ENCODE measurements around the gene RGMB. TPM values are rescaled to one million over a fixed set of nuclear protein-coding genes. Genes with fewer than 3 reads are reported as not detected.

RGMB gene
- total and polyA plus RNA-seq, 2 donors (not counting 1 experiment from before 2014, with no cell fraction given): 14.7 to 18.3 TPM

DNA sequence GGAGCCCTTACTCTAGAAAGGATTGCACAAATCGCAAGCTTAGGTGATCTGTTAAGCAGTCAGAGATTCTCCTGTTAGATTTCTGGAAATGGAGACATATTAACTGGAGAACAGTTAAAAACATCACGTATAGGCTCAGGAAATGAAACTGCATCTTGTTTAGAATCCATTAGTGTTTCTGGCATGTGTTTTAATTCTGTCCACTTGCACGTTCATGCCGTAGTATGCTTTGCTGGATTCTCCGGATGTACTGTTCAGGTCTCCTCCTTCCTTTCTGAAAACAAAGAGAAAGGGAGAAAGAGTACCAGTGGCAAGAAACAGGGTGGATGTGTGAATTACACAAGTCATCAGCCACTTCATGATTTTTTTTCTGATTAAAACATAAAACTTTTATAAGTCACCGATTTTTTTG is 2.5 kb upstream of the RGMB start:
- peaks cover 45 to 59% of the 10 kb centered on the region in 2 donors for H3K4me1 ChIP-seq (ENCODE audit: control insufficient read depth in 2 of 2, insufficient read depth in 2 of 2, low read length in 2 of 2)
- peaks cover 6% of the 10 kb centered on the region for H4K20me1 ChIP-seq (ENCODE audit: control insufficient read depth, insufficient read depth, low read length, poor library complexity, severe bottlenecking)
- ChIA-PET CTCF (interaction anchor here (0.6 to 8.9 kb wide), 11 partner anchors 15 to 1590 kb away, joined by 3 to 89 read pairs (median 3); no protein-coding TSS in a partner anchor), POLR2A (no interaction called here)
- Mint-ChIP-seq H3K4me1 (peaks cover 54% of the 10 kb centered on the region), H3K27me3 (peaks cover 14% of the 10 kb centered on the region), H3K9me3 (ENCODE audit: insufficient read depth) (no peaks in the 10 kb centered on the region), H3K27ac (peak overlapping the region; percentile 2), H3K4me3 (peak overlapping the region; percentile 92)
- WGBS (ENCODE audit: insufficient coverage): 0% methylated on average over 2 of the region's 6 CpGs
- peak overlapping the region; percentile 79 for H2AFZ ChIP-seq (ENCODE audit: insufficient read depth, low read depth, low read length, poor library complexity, severe bottlenecking)
- TF ChIP-seq EZH2 (IDR thresholded peaks at IDR 0.05; ENCODE audit: borderline replicate concordance, insufficient read depth, low read depth, low read length, poor library complexity, severe bottlenecking): no peak
- TF ChIP-seq, protein P1, sequence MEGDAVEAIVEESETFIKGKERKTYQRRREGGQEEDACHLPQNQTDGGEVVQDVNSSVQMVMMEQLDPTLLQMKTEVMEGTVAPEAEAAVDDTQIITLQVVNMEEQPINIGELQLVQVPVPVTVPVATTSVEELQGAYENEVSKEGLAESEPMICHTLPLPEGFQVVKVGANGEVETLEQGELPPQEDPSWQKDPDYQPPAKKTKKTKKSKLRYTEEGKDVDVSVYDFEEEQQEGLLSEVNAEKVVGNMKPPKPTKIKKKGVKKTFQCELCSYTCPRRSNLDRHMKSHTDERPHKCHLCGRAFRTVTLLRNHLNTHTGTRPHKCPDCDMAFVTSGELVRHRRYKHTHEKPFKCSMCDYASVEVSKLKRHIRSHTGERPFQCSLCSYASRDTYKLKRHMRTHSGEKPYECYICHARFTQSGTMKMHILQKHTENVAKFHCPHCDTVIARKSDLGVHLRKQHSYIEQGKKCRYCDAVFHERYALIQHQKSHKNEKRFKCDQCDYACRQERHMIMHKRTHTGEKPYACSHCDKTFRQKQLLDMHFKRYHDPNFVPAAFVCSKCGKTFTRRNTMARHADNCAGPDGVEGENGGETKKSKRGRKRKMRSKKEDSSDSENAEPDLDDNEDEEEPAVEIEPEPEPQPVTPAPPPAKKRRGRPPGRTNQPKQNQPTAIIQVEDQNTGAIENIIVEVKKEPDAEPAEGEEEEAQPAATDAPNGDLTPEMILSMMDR (IDR thresholded peaks at IDR 0.05): no peak
- H3K79me2 ChIP-seq (ENCODE audit: control insufficient read depth, insufficient read depth, low read length): peaks cover 16% of the 10 kb centered on the region
- peaks cover 0 to 33% (median 20%) of the 10 kb centered on the region in 4 experiments for H3K27me3 ChIP-seq (replicated peaks in 1 of 4; ENCODE audit: control extremely low read depth in 1 of 4, control insufficient read depth in 3 of 4, insufficient read depth in 4 of 4, low read length in 3 of 4)
- DNase-seq (no peak), ATAC-seq (ENCODE audit: low read depth) (no peak)
- H3K27ac ChIP-seq (ENCODE audit: low read length in 2 of 2): peak overlapping the region in 1 of 2 donors; percentile 46
- peak overlapping the region; percentile 76 for H3K9ac ChIP-seq (ENCODE audit: low read length)
- peak overlapping the region; percentile 98 for H3K4me2 ChIP-seq (replicated peaks; ENCODE audit: low read depth, low read length, poor library complexity, severe bottlenecking)
- intact Hi-C loops (cut with micrococcal nuclease): loop anchor here (2.0 to 10.0 kb wide), 3 partner anchors 26 to 1896 kb away; partner anchors contain the start of genes ERAP2 and LNPEP
- no peaks in the 10 kb centered on the region for H3K36me3 ChIP-seq (replicated peaks in 1 of 2; ENCODE audit: control extremely low read depth in 1 of 2, control insufficient read depth in 1 of 2, extremely low read depth in 1 of 2, insufficient read depth in 2 of 2, low read length in 1 of 2)
- peak overlapping the region; percentile 51 to 97 (median 68) for H3K4me3 ChIP-seq (ENCODE audit: control extremely low read depth in 1 of 5, extremely low read depth in 1 of 5, insufficient read depth in 1 of 5, low read depth in 2 of 5, low read length in 4 of 5)
- peaks cover 0 to 5% (median 0%) of the 10 kb centered on the region in 3 donors for H3K9me3 ChIP-seq (ENCODE audit: control extremely low read depth in 1 of 3, control insufficient read depth in 2 of 3, insufficient read depth in 1 of 3, low read length in 2 of 3)

DNA sequence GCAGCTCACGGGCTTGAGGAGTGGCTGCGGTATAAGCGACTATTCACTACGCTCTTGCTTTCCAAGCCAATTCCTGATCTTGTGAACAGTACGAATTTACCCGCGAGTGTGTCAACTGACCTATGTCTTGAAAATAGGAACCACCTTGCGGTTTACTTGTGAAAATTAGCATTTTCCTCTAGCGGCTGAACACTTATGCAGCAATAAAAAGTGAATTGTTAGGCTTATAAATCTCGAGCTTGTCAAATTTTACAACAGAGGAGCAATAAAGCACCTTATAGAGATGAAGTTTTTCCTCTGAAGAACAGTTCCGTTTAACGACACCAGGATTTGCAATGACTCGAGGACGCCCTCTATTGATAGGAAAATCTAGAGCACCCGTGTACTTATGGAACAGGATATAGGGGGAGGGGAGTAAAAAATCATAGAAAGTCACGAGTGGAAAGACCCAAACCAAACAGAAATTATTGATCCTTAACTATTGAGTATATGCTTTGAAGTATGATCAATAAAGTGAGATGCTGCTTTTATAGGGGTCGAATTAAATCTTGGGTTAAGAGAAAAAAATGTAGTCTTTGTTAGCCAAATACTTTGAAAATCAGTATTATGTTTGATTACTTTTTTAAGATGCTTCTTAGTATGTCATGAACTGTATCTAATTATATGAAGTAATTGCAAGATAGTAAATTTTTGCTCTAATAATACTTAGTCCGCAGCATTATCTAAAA is 1.9 kb upstream of the RGMB start:
- H3K27me3 ChIP-seq (replicated peaks in 1 of 4; ENCODE audit: control extremely low read depth in 1 of 4, control insufficient read depth in 3 of 4, insufficient read depth in 4 of 4, low read length in 3 of 4): peaks cover 0 to 32% (median 20%) of the 10 kb centered on the region in 4 experiments
- 3% methylated on average over 13 of the region's 18 CpGs for WGBS (ENCODE audit: insufficient coverage)
- peaks cover 47 to 60% of the 10 kb centered on the region in 2 donors for H3K4me1 ChIP-seq (ENCODE audit: control insufficient read depth in 2 of 2, insufficient read depth in 2 of 2, low read length in 2 of 2)
- ATAC-seq (ENCODE audit: low read depth): no peak
- intact Hi-C loops (cut with micrococcal nuclease): loop anchor here (2.0 to 10.0 kb wide), 5 partner anchors 25 to 1965 kb away; partner anchors contain the start of genes ERAP1, ERAP2, FAM174A and LNPEP
- peaks cover 60% of the 10 kb centered on the region for H3K4me1 Mint-ChIP-seq
- H2AFZ ChIP-seq (ENCODE audit: insufficient read depth, low read depth, low read length, poor library complexity, severe bottlenecking): peak overlapping the region; percentile 79
- H3K4me3 Mint-ChIP-seq: peak overlapping the region; percentile 96
- H3K9me3 ChIP-seq (ENCODE audit: control extremely low read depth in 1 of 3, control insufficient read depth in 2 of 3, insufficient read depth in 1 of 3, low read length in 2 of 3): peaks cover 0 to 5% (median 0%) of the 10 kb centered on the region in 3 donors
- peak overlapping the region; percentile 76 for H3K9ac ChIP-seq (ENCODE audit: low read length)
- H3K79me2 ChIP-seq (ENCODE audit: control insufficient read depth, insufficient read depth, low read length): peaks cover 22% of the 10 kb centered on the region
- H3K4me2 ChIP-seq (replicated peaks; ENCODE audit: low read depth, low read length, poor library complexity, severe bottlenecking): peak overlapping the region; percentile 98
- H3K27ac Mint-ChIP-seq: peak overlapping the region; percentile 2
- H3K27me3 Mint-ChIP-seq: peaks cover 14% of the 10 kb centered on the region
- DNase-seq: peak; percentile 87
- H3K27ac ChIP-seq (ENCODE audit: low read length in 2 of 2): no peak overlapping the region
- CTCF ChIA-PET: interaction anchor here (0.5 to 8.9 kb wide), 9 partner anchors 14 to 1591 kb away, joined by 3 to 89 read pairs (median 4); no protein-coding TSS in a partner anchor
- peaks cover 12% of the 10 kb centered on the region for H4K20me1 ChIP-seq (ENCODE audit: control insufficient read depth, insufficient read depth, low read length, poor library complexity, severe bottlenecking)
- H3K4me3 ChIP-seq (ENCODE audit: control extremely low read depth in 1 of 5, extremely low read depth in 1 of 5, insufficient read depth in 1 of 5, low read depth in 2 of 5, low read length in 4 of 5): peak overlapping the region; percentile 51 to 97 (median 68)
- no peaks in the 10 kb centered on the region for H3K9me3 Mint-ChIP-seq (ENCODE audit: insufficient read depth)
- no peaks in the 10 kb centered on the region for H3K36me3 ChIP-seq (replicated peaks in 1 of 2; ENCODE audit: control extremely low read depth in 1 of 2, control insufficient read depth in 1 of 2, extremely low read depth in 1 of 2, insufficient read depth in 2 of 2, low read length in 1 of 2)
- TF ChIP-seq EZH2 (IDR thresholded peaks at IDR 0.05; ENCODE audit: borderline replicate concordance, insufficient read depth, low read depth, low read length, poor library complexity, severe bottlenecking): no peak
- TF ChIP-seq, protein P1 (IDR thresholded peaks at IDR 0.05): peak; percentile 94
- POLR2A ChIA-PET: no interaction called here

Measured in B cell (primary cell).